ENCODE measurements around the gene GSTM5.
"Not testable (repeated sequence)": the region's sequence is repeated elsewhere in the genome, so short reads cannot be mapped to it uniquely, and the experiment has no call there.

The GSTM5 gene

DNA sequence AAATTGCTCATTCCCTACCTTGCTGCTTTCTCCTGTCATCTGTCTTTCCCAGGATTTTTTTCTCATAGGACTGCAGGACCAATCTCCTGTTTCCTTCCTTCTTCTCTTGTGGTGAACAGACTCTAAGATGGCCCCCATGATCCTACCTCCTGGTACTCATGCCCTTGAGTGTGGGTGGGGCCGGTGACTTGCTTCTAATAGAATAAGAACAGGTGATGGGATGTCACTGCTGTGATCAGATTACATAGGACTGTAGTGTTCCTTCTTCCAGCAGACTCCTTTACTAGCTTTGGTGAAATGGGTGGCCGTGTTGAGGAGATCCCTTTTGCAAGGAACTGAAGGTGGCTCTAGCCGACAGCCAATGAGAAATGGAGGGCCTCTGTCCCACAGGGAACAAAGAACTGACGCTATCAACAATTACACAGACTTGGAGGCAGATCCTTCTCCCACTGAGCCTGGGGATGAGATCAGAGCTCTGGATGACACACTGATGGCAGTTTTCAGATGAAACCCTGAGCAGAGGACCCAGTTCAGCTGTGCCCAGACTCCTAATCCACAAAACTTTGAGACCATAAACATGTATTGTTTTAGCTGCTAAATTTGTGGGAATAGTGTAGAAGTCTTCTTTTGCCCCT is 21.3 kb downstream of the GSTM5 start:
- H3K4me1 Mint-ChIP-seq (ENCODE audit: low read depth), result no peaks in the 10 kb centered on the region
- no peak overlapping the region for H3K4me3 Mint-ChIP-seq
- no peak overlapping the region for H3K27ac Mint-ChIP-seq
- no peaks in the 10 kb centered on the region for H3K9me3 Mint-ChIP-seq
- peaks cover 3% of the 10 kb centered on the region for H3K27me3 Mint-ChIP-seq
- H3K36me3 Mint-ChIP-seq (ENCODE audit: low read depth), result no peaks in the 10 kb centered on the region

GRCh38 chr1:109739738-109740614 is 27.9 kb downstream of the GSTM5 start:
- Mint-ChIP-seq H3K4me3 (peak overlapping the region; percentile 80), H3K27me3 (peaks cover 13% of the 10 kb centered on the region), H3K36me3 (ENCODE audit: low read depth) (no peaks in the 10 kb centered on the region), H3K9me3 (no peaks in the 10 kb centered on the region), H3K27ac (peak overlapping the region; percentile 27), H3K4me1 (ENCODE audit: low read depth) (peaks cover 9% of the 10 kb centered on the region)

DNA sequence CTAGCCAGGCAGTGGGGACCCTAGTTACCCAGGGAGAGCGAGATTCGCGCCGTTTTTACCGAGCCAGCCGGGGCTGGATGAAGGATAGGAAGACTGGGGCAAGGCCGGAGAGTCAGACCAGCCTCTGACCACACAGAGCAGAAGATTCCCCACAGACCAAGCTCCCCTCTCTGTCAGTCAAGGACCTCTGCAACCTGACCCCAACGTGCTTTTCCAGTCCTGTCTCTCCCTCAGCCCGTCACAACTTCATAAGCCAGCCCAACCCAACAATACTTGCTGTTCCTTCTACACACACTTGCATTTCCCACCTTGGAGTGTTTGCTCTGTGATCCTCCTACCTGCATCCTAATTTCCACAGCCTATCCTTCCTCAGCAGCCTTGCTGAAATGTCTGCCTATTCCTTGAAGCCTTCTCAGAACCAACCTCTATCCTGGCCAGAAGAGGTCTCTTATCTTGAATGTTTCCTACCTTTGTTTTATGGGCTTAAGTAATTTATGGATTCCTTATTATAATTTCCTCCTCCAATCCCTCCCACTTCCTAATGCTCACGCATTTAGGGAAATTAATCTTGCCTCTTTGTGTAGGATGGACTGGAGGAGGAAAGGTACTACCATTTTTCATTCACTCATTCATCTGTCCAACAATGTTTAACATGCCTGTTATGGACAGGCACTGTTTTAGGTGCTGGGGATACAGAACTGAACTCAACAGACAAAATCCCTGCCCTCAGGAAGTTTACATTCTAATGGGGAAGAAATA is 28.7 kb downstream of the GSTM5 start, which contains the start of gene GSTM3:
Gene GSTM3 (minus strand): TSS at position 424 of the 759 bp plus-strand sequence. CDS start 751 bp downstream, outside the sequence.
- Mint-ChIP-seq H3K9me3 (no peaks in the 10 kb centered on the region), H3K4me3 (peak within 1 kb of the TSS; percentile 80), H3K27me3 (peaks cover 13% of the 10 kb centered on the region), H3K4me1 (ENCODE audit: low read depth) (peaks cover 9% of the 10 kb centered on the region), H3K27ac (peak within 1 kb of the TSS; percentile 13), H3K36me3 (ENCODE audit: low read depth) (no peaks in the 10 kb centered on the region)

- H3K4me1 Mint-ChIP-seq (ENCODE audit: low read depth); H3K4me3 Mint-ChIP-seq; H3K9me3 Mint-ChIP-seq; H3K36me3 Mint-ChIP-seq (ENCODE audit: low read depth); H3K27ac Mint-ChIP-seq: not testable (repeated sequence)
- peaks cover 26% of the 10 kb centered on the region for H3K27me3 Mint-ChIP-seq
Measured at GRCh38 chr1:109748311-109748710, 36.3 kb downstream of the GSTM5 start.

DNA sequence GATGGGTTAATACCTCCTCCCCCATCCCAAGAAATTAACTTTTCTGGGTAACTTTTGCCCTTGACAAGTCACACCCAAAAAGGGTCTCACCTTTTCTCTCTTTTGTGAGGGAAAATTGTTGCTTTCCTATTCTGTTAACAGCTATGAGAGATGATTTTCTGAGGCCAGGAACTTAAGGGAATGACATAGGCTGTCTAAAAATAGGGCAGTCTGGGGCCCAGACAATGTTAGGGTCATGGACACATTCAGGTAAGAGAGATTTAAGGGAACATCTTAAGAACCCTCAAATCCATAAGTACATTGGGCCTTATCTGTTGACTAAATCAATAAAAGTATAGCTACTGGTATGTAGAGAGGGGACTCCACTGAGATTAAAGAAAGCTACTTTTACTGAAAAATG is 37.2 kb downstream of the GSTM5 start:
- Mint-ChIP-seq H3K36me3 (ENCODE audit: low read depth) (no peaks in the 10 kb centered on the region), H3K9me3 (no peaks in the 10 kb centered on the region), H3K4me3 (no peak overlapping the region)

DNA sequence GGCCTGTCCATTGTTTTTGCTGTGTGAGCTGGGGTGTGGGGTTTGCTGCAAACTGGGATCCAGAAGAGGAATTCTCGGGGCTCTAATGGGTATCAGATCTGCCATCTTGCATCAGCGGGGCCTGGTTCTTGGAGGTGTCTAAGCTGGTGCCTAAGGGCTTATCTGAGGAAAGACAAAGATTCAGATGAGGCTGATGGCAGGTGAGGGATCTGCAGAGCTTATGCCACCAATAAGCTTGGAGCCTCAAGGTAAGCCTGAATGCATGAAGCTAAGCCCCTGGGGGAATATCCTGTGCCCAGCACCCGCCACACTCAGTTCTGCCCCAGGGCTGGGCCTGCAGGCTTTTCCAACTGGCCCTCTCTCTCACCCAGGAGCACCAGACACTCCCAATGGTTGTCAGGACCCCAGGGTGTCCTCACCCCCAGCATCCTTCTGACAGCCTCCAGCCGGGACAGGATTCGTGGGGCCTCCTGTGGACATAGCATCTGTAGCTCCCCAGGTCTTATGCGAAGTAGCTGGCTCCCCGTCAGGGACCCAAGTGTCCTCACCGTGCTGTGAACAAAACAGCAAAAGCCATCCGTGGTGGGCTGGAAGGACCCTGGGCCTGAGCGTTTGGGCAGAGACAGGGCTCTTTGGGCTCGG is 38.3 kb downstream of the GSTM5 start:
- H3K4me3 Mint-ChIP-seq, result no peak overlapping the region
- peaks cover 26% of the 10 kb centered on the region for H3K27me3 Mint-ChIP-seq
- H3K9me3 Mint-ChIP-seq, result no peaks in the 10 kb centered on the region
- no peak overlapping the region for H3K27ac Mint-ChIP-seq
- H3K4me1 Mint-ChIP-seq (ENCODE audit: low read depth), result no peaks in the 10 kb centered on the region
- no peaks in the 10 kb centered on the region for H3K36me3 Mint-ChIP-seq (ENCODE audit: low read depth)

More for the DNA sequence above, 37.2 kb downstream of the GSTM5 start:
- H3K4me1 Mint-ChIP-seq (ENCODE audit: low read depth), result no peaks in the 10 kb centered on the region
- peaks cover 26% of the 10 kb centered on the region for H3K27me3 Mint-ChIP-seq
- no peak overlapping the region for H3K27ac Mint-ChIP-seq

- H3K4me1 Mint-ChIP-seq (ENCODE audit: low read depth), result no peaks in the 10 kb centered on the region
- no peak overlapping the region for H3K4me3 Mint-ChIP-seq
- no peak overlapping the region for H3K27ac Mint-ChIP-seq
- no peaks in the 10 kb centered on the region for H3K36me3 Mint-ChIP-seq (ENCODE audit: low read depth)
- no peaks in the 10 kb centered on the region for H3K9me3 Mint-ChIP-seq
- peaks cover 26% of the 10 kb centered on the region for H3K27me3 Mint-ChIP-seq
Measured at GRCh38 chr1:109750920-109751319, 38.9 kb downstream of the GSTM5 start.

GRCh38 chr1:109751531-109752260 is 39.6 kb downstream of the GSTM5 start:
- H3K9me3 Mint-ChIP-seq, result no peaks in the 10 kb centered on the region
- H3K4me3 Mint-ChIP-seq, result no peak overlapping the region
- H3K27me3 Mint-ChIP-seq, result peaks cover 23% of the 10 kb centered on the region
- H3K36me3 Mint-ChIP-seq (ENCODE audit: low read depth), result no peaks in the 10 kb centered on the region
- no peaks in the 10 kb centered on the region for H3K4me1 Mint-ChIP-seq (ENCODE audit: low read depth)
- H3K27ac Mint-ChIP-seq, result no peak overlapping the region

- Mint-ChIP-seq H3K9me3 (no peaks in the 10 kb centered on the region), H3K4me3 (no peak overlapping the region), H3K27me3 (peaks cover 8% of the 10 kb centered on the region), H3K4me1 (ENCODE audit: low read depth) (no peaks in the 10 kb centered on the region), H3K36me3 (ENCODE audit: low read depth) (no peaks in the 10 kb centered on the region), H3K27ac (no peak overlapping the region)
Measured at GRCh38 chr1:109754738-109755137, 42.7 kb downstream of the GSTM5 start.

- not testable (repeated sequence) for H3K4me1 Mint-ChIP-seq (ENCODE audit: low read depth); H3K36me3 Mint-ChIP-seq (ENCODE audit: low read depth); H3K4me3 Mint-ChIP-seq; H3K9me3 Mint-ChIP-seq; H3K27me3 Mint-ChIP-seq; H3K27ac Mint-ChIP-seq
Measured at GRCh38 chr1:109756325-109756724, 44.3 kb downstream of the GSTM5 start.

DNA sequence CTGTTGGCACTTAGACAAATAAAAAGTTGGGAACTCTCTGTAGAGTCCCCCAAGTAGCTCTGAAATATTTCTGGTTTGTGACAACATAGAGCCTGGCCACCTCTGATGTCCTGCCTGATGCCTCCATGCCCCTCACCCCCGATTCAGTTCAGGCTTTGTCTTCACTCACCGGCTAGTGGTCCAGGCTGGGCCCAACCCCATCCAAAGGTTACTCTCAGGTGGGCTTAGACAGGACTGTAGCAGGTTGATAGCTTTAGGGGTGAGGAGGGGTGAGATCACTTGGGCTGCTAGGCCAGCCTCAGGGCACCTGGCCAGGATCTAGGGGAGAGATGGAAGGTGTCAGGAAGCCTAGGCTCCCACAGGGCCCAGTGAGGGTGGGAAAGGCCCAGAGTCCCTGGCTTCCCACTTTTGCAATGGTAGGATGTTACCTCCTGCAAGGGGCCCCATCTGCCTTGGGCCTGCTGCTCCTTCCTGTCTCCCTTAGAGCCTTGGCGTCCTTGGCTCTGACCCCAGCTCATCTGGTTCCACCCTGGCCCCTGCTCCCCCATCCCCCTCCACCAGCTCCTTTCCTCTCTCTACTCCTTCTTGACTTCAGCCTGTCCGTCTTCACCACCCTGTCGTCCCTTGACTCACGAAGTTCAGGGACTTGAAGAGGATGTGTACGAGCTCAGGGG is 44.9 kb downstream of the GSTM5 start:
- Mint-ChIP-seq H3K9me3 (no peaks in the 10 kb centered on the region), H3K27me3 (no peaks in the 10 kb centered on the region), H3K4me1 (ENCODE audit: low read depth) (no peaks in the 10 kb centered on the region), H3K27ac (no peak overlapping the region), H3K36me3 (ENCODE audit: low read depth) (no peaks in the 10 kb centered on the region), H3K4me3 (no peak overlapping the region)

DNA sequence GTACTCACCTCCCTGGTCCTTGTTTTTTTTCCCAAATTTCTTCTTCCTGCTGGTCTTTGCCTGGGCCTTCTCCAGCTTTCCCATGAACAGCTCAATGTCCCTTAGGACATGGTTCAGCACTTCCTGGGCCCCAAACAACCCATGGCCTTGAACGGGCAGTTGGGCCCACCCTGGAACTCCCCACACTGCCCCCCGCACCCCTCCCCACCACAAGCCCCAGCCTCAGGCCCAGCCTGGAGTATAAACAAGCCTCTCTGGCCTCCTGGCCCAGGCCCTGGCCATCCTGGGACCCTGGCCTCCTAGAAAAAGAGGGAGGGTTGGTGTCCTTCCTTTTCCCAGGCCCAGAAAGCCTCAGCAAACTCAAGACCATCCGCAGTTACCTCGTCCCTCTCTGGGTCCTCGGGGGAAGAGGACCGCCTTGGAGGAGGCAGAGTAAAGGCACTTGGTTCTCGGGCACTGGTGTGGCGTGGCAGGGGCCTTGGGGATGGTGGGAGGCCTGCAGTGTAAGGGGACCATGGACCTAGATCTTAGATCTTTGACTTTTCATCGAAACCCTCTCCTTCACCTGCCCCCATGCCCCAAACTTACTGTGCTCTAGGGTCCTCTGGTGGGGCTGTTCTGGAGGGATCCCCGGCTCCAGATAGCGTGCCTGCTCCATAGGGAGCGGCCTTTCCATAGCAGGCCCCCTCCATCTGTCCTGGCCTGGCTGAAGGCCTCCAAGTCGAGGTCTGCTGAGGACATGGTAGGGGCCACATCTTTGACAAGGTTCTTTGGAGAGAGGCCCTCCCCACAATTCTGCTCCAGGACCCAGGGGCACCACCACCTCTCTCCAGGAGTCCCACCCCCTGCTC is 46.1 kb downstream of the GSTM5 start:
- H3K4me3 Mint-ChIP-seq, result no peak overlapping the region
- no peaks in the 10 kb centered on the region for H3K4me1 Mint-ChIP-seq (ENCODE audit: low read depth)
- H3K27ac Mint-ChIP-seq, result no peak overlapping the region

More for the DNA sequence above, 46.1 kb downstream of the GSTM5 start:
- Mint-ChIP-seq H3K9me3 (no peaks in the 10 kb centered on the region), H3K27me3 (no peaks in the 10 kb centered on the region), H3K36me3 (ENCODE audit: low read depth) (no peaks in the 10 kb centered on the region)

Measured in stimulated activated naive CD8-positive, alpha-beta T cell treated with anti-CD3 and anti-CD28 coated beads, Interleukin-15, Interleukin-2, amounts not matched to agents 100 ng/mL and 50 ng/mL, for 24 hours (primary cell).